ENCODE data around the gene CHURC1. TPM values are rescaled to one million over a fixed set of nuclear protein-coding genes. Genes with fewer than 3 reads are reported as not detected.

Gene CHURC1
- total RNA-seq, 6 experiments from 2014 or later = 28.2 to 55.2 (median 37.1) TPM

- Histone ChIP-seq H3K4me1 (peaks cover 0 to 7% (median 0%) of the 10 kb centered on the region in 4 donors), H3K27ac (no peak overlapping the region), H3K9me3 (no peaks in the 10 kb centered on the region), H3K27me3 (no peaks in the 10 kb centered on the region), H3K4me3 (peak overlapping the region; percentile 54 to 68 (median 67)), H3K36me3 (no peaks in the 10 kb centered on the region)
- WGBS (ENCODE audit: insufficient coverage, low coverage, low lambda C conversion rate, missing lambda C conversion rate) = 6% methylated on average over 14 of the region's 31 CpGs
- intact Hi-C loops (cut with DNase I) = no loop called here
- no peak for TF ChIP-seq POLR2A (IDR thresholded peaks at IDR 0.05)
- no peak for TF ChIP-seq CTCF (IDR thresholded peaks at IDR 0.05)
- DNase-seq (no peak), ATAC-seq (peak in 2 of 4 donors; percentile 6 to 12)
These were observed 57.3 kb downstream of the CHURC1 start for GRCh38 chr14:64971491-64971942.

GRCh38 chr14:64971943-64972791 lies 57.9 kb downstream of the CHURC1 start, which contains the start of gene RAB15:
Gene RAB15, minus strand, starts transcription at chr14:64972336. Its CDS starts 260 bp downstream, at chr14:64972076.
- Histone ChIP-seq H3K36me3 (no peaks in the 10 kb centered on the region), H3K9me3 (no peaks in the 10 kb centered on the region), H3K27me3 (no peaks in the 10 kb centered on the region), H3K27ac (no peak within 1 kb of the TSS), H3K4me3 (peak within 1 kb of the TSS; percentile 66 to 72 (median 68)), H3K4me1 (peaks cover 0 to 7% (median 0%) of the 10 kb centered on the region in 4 donors)
- ATAC-seq (peak; percentile 77 to 84 (median 84)), DNase-seq (peak in 1 of 3 donors; percentile 44)
- WGBS (ENCODE audit: insufficient coverage, low coverage, low lambda C conversion rate, missing lambda C conversion rate) = 2% methylated on average over 12 of the region's 96 CpGs
- TF ChIP-seq CTCF (IDR thresholded peaks at IDR 0.05) = no peak
- TF ChIP-seq POLR2A (IDR thresholded peaks at IDR 0.05) = no peak
- intact Hi-C loops (cut with DNase I) = no loop called here

GRCh38 chr14:64973026-64973442 lies 58.8 kb downstream of the CHURC1 start:
- Histone ChIP-seq H3K27me3 (no peaks in the 10 kb centered on the region), H3K9me3 (no peaks in the 10 kb centered on the region), H3K4me1 (peaks cover 0 to 7% (median 0%) of the 10 kb centered on the region in 4 donors), H3K4me3 (no peak overlapping the region), H3K27ac (no peak overlapping the region), H3K36me3 (no peaks in the 10 kb centered on the region)
- TF ChIP-seq POLR2A (IDR thresholded peaks at IDR 0.05) (no peak), CTCF (IDR thresholded peaks at IDR 0.05) (no peak)
- WGBS (ENCODE audit: insufficient coverage, low coverage, low lambda C conversion rate, missing lambda C conversion rate) = 80% methylated on average over 8 of the region's 8 CpGs
- ATAC-seq = no peak
- DNase-seq = no peak
- intact Hi-C loops (cut with DNase I) = no loop called here

- TF ChIP-seq POLR2A (IDR thresholded peaks at IDR 0.05) (no peak), CTCF (IDR thresholded peaks at IDR 0.05) (no peak)
- DNase-seq (no peak), ATAC-seq (no peak)
- 97% methylated on average over 3 of the region's 9 CpGs for WGBS (ENCODE audit: insufficient coverage, low coverage, low lambda C conversion rate, missing lambda C conversion rate)
- H3K4me1 ChIP-seq = peaks cover 0 to 7% (median 0%) of the 10 kb centered on the region in 4 donors
- H3K9me3 ChIP-seq = no peaks in the 10 kb centered on the region
- no peaks in the 10 kb centered on the region for H3K36me3 ChIP-seq
- no peak overlapping the region for H3K4me3 ChIP-seq
- no peak overlapping the region for H3K27ac ChIP-seq
- intact Hi-C loops (cut with DNase I) = no loop called here
- no peaks in the 10 kb centered on the region for H3K27me3 ChIP-seq
These were observed 59.6 kb downstream of the CHURC1 start for GRCh38 chr14:64973826-64974225.
